GM13976 (cell line): ENCODE results near the gene ENOX2.

Experiments used
- DNase-seq: peaks from one replicate; pipeline ENCODE4 v3.0.0; 2012; ENCODE audit warnings: low spot score
- CTCF ChIP-seq: IDR thresholded peaks from 2 replicates; pipeline ENCODE4 v1.5.1; 2012; ENCODE audit warnings: borderline replicate concordance, mild to moderate bottlenecking; ENCODE audit not compliant: insufficient read depth; ENCODE audit errors: extremely low read depth, missing control alignments, control extremely low read depth
- in situ Hi-C: fragments of 300-500 bp; cut with MboI; formaldehyde crosslinking; loops from one replicate; pipeline ENCODE4 v1.12.0; 2022; ENCODE audit warnings: low sequenced_read_pairs, mixed read lengths, inconsistent platforms; ENCODE audit not compliant: unreplicated experiment

The ENOX2 gene

GRCh38 chrX:130626521-130626920, 276.5 kb downstream of the ENOX2 start:
- no peak for TF ChIP-seq CTCF
- in situ Hi-C loops = no loop called here
- no peak for DNase-seq

- in situ Hi-C loops = no loop called here
- DNase-seq = no peak
Measured at GRCh38 chrX:130625386-130625785, 277.6 kb downstream of the ENOX2 start.

GRCh38 chrX:130623518-130623917, 279.5 kb downstream of the ENOX2 start:
- DNase-seq = no peak
- in situ Hi-C loops = no loop called here
- TF ChIP-seq CTCF = no peak

More at GRCh38 chrX:130625386-130625785, 277.6 kb downstream of the ENOX2 start:
- TF ChIP-seq CTCF = no peak

- DNase-seq = no peak
- in situ Hi-C loops = no loop called here
- TF ChIP-seq CTCF = no peak
Measured at GRCh38 chrX:130615941-130616340, 287.1 kb downstream of the ENOX2 start.

GRCh38 chrX:130607431-130607830, 295.6 kb downstream of the ENOX2 start:
- in situ Hi-C loops = no loop called here
- TF ChIP-seq CTCF = no peak
- no peak for DNase-seq

- in situ Hi-C loops = no loop called here
- no peak for DNase-seq
- no peak for TF ChIP-seq CTCF
Measured at GRCh38 chrX:130606425-130606824, 296.6 kb downstream of the ENOX2 start.

GRCh38 chrX:130604882-130605281, 298.1 kb downstream of the ENOX2 start:
- no peak for TF ChIP-seq CTCF
- DNase-seq = no peak
- in situ Hi-C loops = no loop called here
